Right lobe of liver (tissue), 6 donors: ENCODE results near the gene PPP1R14C. TPM values are rescaled to one million over a fixed set of nuclear protein-coding genes. Genes with fewer than 3 reads are reported as not detected.

Experiments used
- ATAC-seq, 4 donors: fragments of 200-7000 bp; cut with Tn5 transposase; one replicate each; pipeline ENCODE4 v1.9.1; 2020; ENCODE audit warnings: mild to moderate bottlenecking in 4 of 4, moderate library complexity in 4 of 4
- DNase-seq, 3 donors: peaks; one replicate each; pipeline ENCODE4 v3.0.0-alpha.2; 2020
- H3K27ac ChIP-seq, 3 donors: fragments of 200-600 bp; one replicate each; pipeline ENCODE4 v1.8.0; 2022
- H3K27me3 ChIP-seq, 2 donors: fragments of 200-600 bp; one replicate each; pipeline ENCODE4 v1.8.0; 2022
- H3K36me3 ChIP-seq, 4 donors: fragments of 200-600 bp; sonication (generic) in 1 of 4; one replicate each; pipeline versions ENCODE4 v1.5.1 to v1.8.0; 2017 to 2022; ENCODE audit warnings: control low read depth in 1 of 4
- H3K4me1 ChIP-seq, 4 donors: fragments of 200-600 bp; sonication (generic) in 1 of 4; one replicate each; pipeline versions ENCODE4 v1.5.1 to v1.8.0; 2017 to 2022; ENCODE audit warnings: control low read depth in 1 of 4
- H3K4me3 ChIP-seq, 3 donors: fragments of 200-600 bp; one replicate each; pipeline ENCODE4 v1.8.0; 2022
- H3K9me3 ChIP-seq, 4 donors: fragments of 200-600 bp; sonication (generic) in 1 of 4; one replicate each; pipeline versions ENCODE4 v1.5.1 to v1.8.0; 2017 to 2022; ENCODE audit warnings: control low read depth in 1 of 4
- CTCF ChIP-seq, 4 donors: fragments of 200-600 bp in 3 of 4; fragments of 450-650 bp in 1 of 4; IDR thresholded peaks; one replicate each; pipeline versions ENCODE4 v1.5.1 to v1.8.0; 2016 to 2022; ENCODE audit warnings: antibody characterized with exemption in 4 of 4, mild to moderate bottlenecking in 2 of 4
- POLR2A ChIP-seq: fragments of 450-650 bp; IDR thresholded peaks from one replicate; pipeline ENCODE4 v1.6.1; 2017; ENCODE audit warnings: antibody characterized with exemption, mild to moderate bottlenecking
- WGBS: methylation state at CpG from one replicate; pipeline ENCODE4 v1.1.6; 2018; ENCODE audit warnings: low coverage, low lambda C conversion rate; ENCODE audit not compliant: insufficient coverage; ENCODE audit errors: missing lambda C conversion rate; 5-methylcytosine and 5-hydroxymethylcytosine counted together
- intact Hi-C, 2 donors: fragments of 100-400 bp; cut with DNase I; formaldehyde crosslinking; loops; one replicate each; pipeline versions ENCODE4 v1.11.2 to v1.14.1; 2022
- total RNA-seq, 6 experiments: library from RNA; depleted of rRNA in 2 of 6; stranded (reverse); fragments of >200 nt in 2 of 6; fragmentation: NEBNext Ultra II Directional in 3 of 6; extraction: Animal tissue kit (Norgen Biotek cat#: 25700) in 3 of 6; gene quantifications; one replicate each; pipeline versions ENCODE4 v1.1.0 to v1.2.4, GENCODE V29; 2016 to 2023
- donor health status: DM: no; HTN: yes; CAD: no.
- donor health status: DM: no; HTN: no; CAD: no.
- donor health status: DM: no; HTN: no; CAD: no.
- donor health status: DM: no; HTN: yes; CAD: no.
- donor health status: DM: no; HTN: yes; CAD: no.

PPP1R14C gene
- total RNA-seq, 6 experiments from 2014 or later = not detected

- intact Hi-C loops = no loop called here
- Histone ChIP-seq H3K4me1 (no peaks in the 10 kb centered on the region), H3K9me3 (no peaks in the 10 kb centered on the region), H3K36me3 (no peaks in the 10 kb centered on the region), H3K27ac (no peak overlapping the region), H3K27me3 (no peaks in the 10 kb centered on the region), H3K4me3 (no peak overlapping the region)
- TF ChIP-seq CTCF (IDR thresholded peaks at IDR 0.05) (no peak), POLR2A (no peak)
- no peak for ATAC-seq
- no peak for DNase-seq
- 50% methylated on average over 1 of the region's 1 CpG for WGBS
These were observed 70.5 kb downstream of the PPP1R14C start for GRCh38 chr6:150213301-150213700.

GRCh38 chr6:150214310-150214709 lies 71.5 kb downstream of the PPP1R14C start:
- no peak for DNase-seq
- no peaks in the 10 kb centered on the region for H3K36me3 ChIP-seq
- no peak overlapping the region for H3K4me3 ChIP-seq
- H3K27ac ChIP-seq = no peak overlapping the region
- no peak for TF ChIP-seq CTCF (IDR thresholded peaks at IDR 0.05)
- TF ChIP-seq POLR2A = no peak
- no peaks in the 10 kb centered on the region for H3K9me3 ChIP-seq
- intact Hi-C loops = no loop called here
- no peak for ATAC-seq
- H3K27me3 ChIP-seq = no peaks in the 10 kb centered on the region
- H3K4me1 ChIP-seq = no peaks in the 10 kb centered on the region

- ATAC-seq = no peak
- no peaks in the 10 kb centered on the region for H3K27me3 ChIP-seq
- H3K27ac ChIP-seq = no peak overlapping the region
- WGBS = 40% methylated on average over 5 of the region's 6 CpGs
- TF ChIP-seq CTCF (IDR thresholded peaks at IDR 0.05) (no peak), POLR2A (no peak)
- intact Hi-C loops = no loop called here
- no peaks in the 10 kb centered on the region for H3K9me3 ChIP-seq
- H3K4me1 ChIP-seq = no peaks in the 10 kb centered on the region
- H3K4me3 ChIP-seq = no peak overlapping the region
- DNase-seq = no peak
- no peaks in the 10 kb centered on the region for H3K36me3 ChIP-seq
These were observed 78.0 kb downstream of the PPP1R14C start for GRCh38 chr6:150220634-150221551.

GRCh38 chr6:150224820-150225219 lies 82.0 kb downstream of the PPP1R14C start:
- no peaks in the 10 kb centered on the region for H3K4me1 ChIP-seq
- no peak overlapping the region for H3K27ac ChIP-seq
- DNase-seq (no peak), ATAC-seq (no peak)
- H3K9me3 ChIP-seq = no peaks in the 10 kb centered on the region
- no peaks in the 10 kb centered on the region for H3K27me3 ChIP-seq
- no peaks in the 10 kb centered on the region for H3K36me3 ChIP-seq
- WGBS = 73% methylated on average over 1 of the region's 3 CpGs
- no peak overlapping the region for H3K4me3 ChIP-seq
- intact Hi-C loops = no loop called here
- TF ChIP-seq POLR2A = no peak
- no peak for TF ChIP-seq CTCF (IDR thresholded peaks at IDR 0.05)
